ENCODE measurements around the gene KISS1R. TPM values are rescaled to one million over a fixed set of nuclear protein-coding genes. Genes with fewer than 3 reads are reported as not detected.
A peak's percentile ranks its signal among the peaks of the same experiment; 100 is the strongest.

The KISS1R gene
- total RNA-seq, 2 experiments from 2014 or later, result 0.55 to 1.1 TPM

- no peaks in the 10 kb centered on the region for H3K9me3 Mint-ChIP-seq (ENCODE audit: insufficient read depth)
- H3K4me3 Mint-ChIP-seq, result no peak overlapping the region
- ChIA-PET CTCF (interaction anchor here (0.9 kb wide), 1 partner anchor 39 kb away, joined by 3 read pairs; no protein-coding TSS in a partner anchor), POLR2A (interaction anchor here (2.3 kb wide), 1 partner anchor 9 kb away, joined by 7 read pairs; the partner anchor contains the start of genes MED16 and RNU6-9)
- H3K27ac Mint-ChIP-seq, result no peak overlapping the region
- peaks cover 22% of the 10 kb centered on the region for H3K36me3 Mint-ChIP-seq (ENCODE audit: low read depth)
- ATAC-seq, result no peak
- H3K27me3 Mint-ChIP-seq (ENCODE audit: low read depth), result no peaks in the 10 kb centered on the region
- no peak for DNase-seq
- peaks cover 32% of the 10 kb centered on the region for H3K4me1 Mint-ChIP-seq (ENCODE audit: low read depth)
Observed at GRCh38 chr19:902446-903226, 14.5 kb upstream of the KISS1R start.

GRCh38 chr19:903266-903797, 13.8 kb upstream of the KISS1R start:
- H3K9me3 Mint-ChIP-seq (ENCODE audit: insufficient read depth), result no peaks in the 10 kb centered on the region
- DNase-seq, result no peak
- no peak for ATAC-seq
- POLR2A ChIA-PET, result interaction anchor here (2.3 kb wide), 1 partner anchor 10 kb away, joined by 7 read pairs; the partner anchor contains the start of genes MED16 and RNU6-9
- H3K4me3 Mint-ChIP-seq, result no peak overlapping the region
- H3K4me1 Mint-ChIP-seq (ENCODE audit: low read depth), result peaks cover 38% of the 10 kb centered on the region
- peaks cover 22% of the 10 kb centered on the region for H3K36me3 Mint-ChIP-seq (ENCODE audit: low read depth)
- CTCF ChIA-PET, result interaction anchor here (0.6 to 1.1 kb wide), 2 partner anchors 10 to 878 kb away, joined by 3 read pairs; partner anchors contain the start of genes MED16 and RNU6-9
- H3K27ac Mint-ChIP-seq, result no peak overlapping the region
- no peaks in the 10 kb centered on the region for H3K27me3 Mint-ChIP-seq (ENCODE audit: low read depth)

- POLR2A ChIA-PET, result interaction anchor here (0.6 kb wide), 1 partner anchor 63 kb away, joined by 3 read pairs; no protein-coding TSS in a partner anchor
- peaks cover 20% of the 10 kb centered on the region for H3K36me3 Mint-ChIP-seq (ENCODE audit: low read depth)
Observed at GRCh38 chr19:904545-904944, 12.6 kb upstream of the KISS1R start.

GRCh38 chr19:906480-906879, 10.7 kb upstream of the KISS1R start:
- peak; percentile 39 for DNase-seq
- no peak for ATAC-seq
- peaks cover 54% of the 10 kb centered on the region for H3K4me1 Mint-ChIP-seq (ENCODE audit: low read depth)
- no peaks in the 10 kb centered on the region for H3K27me3 Mint-ChIP-seq (ENCODE audit: low read depth)
- H3K9me3 Mint-ChIP-seq (ENCODE audit: insufficient read depth), result no peaks in the 10 kb centered on the region
- POLR2A ChIA-PET, result interaction anchor here (0.8 to 0.9 kb wide), 2 partner anchors 10 to 24 kb away, joined by 3 to 6 read pairs; partner anchors contain the start of gene KISS1R
- H3K36me3 Mint-ChIP-seq (ENCODE audit: low read depth), result peaks cover 16% of the 10 kb centered on the region
- CTCF ChIA-PET, result interaction anchor here (1.1 kb wide), 1 partner anchor 43 kb away, joined by 3 read pairs; no protein-coding TSS in a partner anchor
- H3K27ac Mint-ChIP-seq, result peak overlapping the region; percentile 72
- H3K4me3 Mint-ChIP-seq, result no peak overlapping the region

More at GRCh38 chr19:904545-904944, 12.6 kb upstream of the KISS1R start:
- Mint-ChIP-seq H3K27me3 (ENCODE audit: low read depth) (no peaks in the 10 kb centered on the region), H3K4me1 (ENCODE audit: low read depth) (peaks cover 50% of the 10 kb centered on the region), H3K27ac (no peak overlapping the region), H3K9me3 (ENCODE audit: insufficient read depth) (no peaks in the 10 kb centered on the region), H3K4me3 (no peak overlapping the region)
- no peak for DNase-seq
- no peak for ATAC-seq
- CTCF ChIA-PET, result interaction anchor here (1.1 kb wide), 1 partner anchor 11 kb away, joined by 3 read pairs; the partner anchor contains the start of genes MED16 and RNU6-9

GRCh38 chr19:907183-907853, 9.8 kb upstream of the KISS1R start:
- DNase-seq, result peak; percentile 52

GRCh38 chr19:911197-912033, 5.7 kb upstream of the KISS1R start:
- no peak for ATAC-seq
- H3K27ac Mint-ChIP-seq, result peak overlapping the region; percentile 77
- peak overlapping the region; percentile 69 for H3K4me3 Mint-ChIP-seq
- no peaks in the 10 kb centered on the region for H3K27me3 Mint-ChIP-seq (ENCODE audit: low read depth)
- H3K36me3 Mint-ChIP-seq (ENCODE audit: low read depth), result peaks cover 8% of the 10 kb centered on the region
- POLR2A ChIA-PET, result interaction anchor here (1.4 kb wide), 1 partner anchor 18 kb away, joined by 5 read pairs; the partner anchor contains the start of genes MED16 and RNU6-9
- CTCF ChIA-PET, result interaction anchor here (3.9 kb wide), 1 partner anchor 48 kb away, joined by 36 read pairs; no protein-coding TSS in a partner anchor
- peaks cover 40% of the 10 kb centered on the region for H3K4me1 Mint-ChIP-seq (ENCODE audit: low read depth)
- no peaks in the 10 kb centered on the region for H3K9me3 Mint-ChIP-seq (ENCODE audit: insufficient read depth)
- DNase-seq, result no peak

More at GRCh38 chr19:907183-907853, 9.8 kb upstream of the KISS1R start:
- Mint-ChIP-seq H3K4me3 (no peak overlapping the region), H3K27ac (peak overlapping the region; percentile 72), H3K27me3 (ENCODE audit: low read depth) (no peaks in the 10 kb centered on the region), H3K4me1 (ENCODE audit: low read depth) (peaks cover 54% of the 10 kb centered on the region), H3K36me3 (ENCODE audit: low read depth) (peaks cover 14% of the 10 kb centered on the region), H3K9me3 (ENCODE audit: insufficient read depth) (no peaks in the 10 kb centered on the region)
- POLR2A ChIA-PET, result interaction anchor here (0.8 to 2.9 kb wide), 3 partner anchors 9 to 24 kb away, joined by 3 to 36 read pairs (median 6); partner anchors contain the start of genes KISS1R, MED16 and RNU6-9
- CTCF ChIA-PET, result interaction anchor here (1.4 to 3.9 kb wide), 3 partner anchors 11 to 44 kb away, joined by 4 to 36 read pairs (median 8); partner anchors contain the start of genes MED16 and RNU6-9
- no peak for ATAC-seq

- Mint-ChIP-seq H3K27ac (peak overlapping the region; percentile 88), H3K27me3 (ENCODE audit: low read depth) (peaks cover under 1% of the 10 kb centered on the region), H3K9me3 (ENCODE audit: insufficient read depth) (no peaks in the 10 kb centered on the region), H3K4me3 (peak overlapping the region; percentile 75), H3K4me1 (ENCODE audit: low read depth) (peaks cover 31% of the 10 kb centered on the region), H3K36me3 (ENCODE audit: low read depth) (peaks cover 7% of the 10 kb centered on the region)
- ChIA-PET POLR2A (no interaction called here), CTCF (no interaction called here)
- DNase-seq (peak; percentile 48), ATAC-seq (no peak)
Observed at GRCh38 chr19:912181-913079, 4.7 kb upstream of the KISS1R start.

GRCh38 chr19:913080-913748, 3.9 kb upstream of the KISS1R start, which contains the start of gene R3HDM4:
R3HDM4 (minus strand) TSS chr19:913219; CDS start chr19:913157, 62 bp downstream.
- Mint-ChIP-seq H3K9me3 (ENCODE audit: insufficient read depth) (no peaks in the 10 kb centered on the region), H3K4me3 (peak within 1 kb of the TSS; percentile 75), H3K36me3 (ENCODE audit: low read depth) (peaks cover 5% of the 10 kb centered on the region), H3K4me1 (ENCODE audit: low read depth) (peaks cover 26% of the 10 kb centered on the region), H3K27ac (peak within 1 kb of the TSS; percentile 88), H3K27me3 (ENCODE audit: low read depth) (peaks cover 2% of the 10 kb centered on the region)
- ChIA-PET CTCF (interaction anchor here (1.4 kb wide), 1 partner anchor 50 kb away, joined by 5 read pairs; no protein-coding TSS in a partner anchor), POLR2A (interaction anchor here (0.7 to 1.0 kb wide), 2 partner anchors 20 to 1440 kb away, joined by 3 read pairs; partner anchors contain the start of genes MED16 and RNU6-9)
- ATAC-seq (peak; percentile 66), DNase-seq (peak; percentile 84)

- DNase-seq, result no peak
- no peak for ATAC-seq
- H3K27ac Mint-ChIP-seq, result no peak overlapping the region
- no peaks in the 10 kb centered on the region for H3K9me3 Mint-ChIP-seq (ENCODE audit: insufficient read depth)
- H3K4me3 Mint-ChIP-seq, result no peak overlapping the region
- peaks cover 6% of the 10 kb centered on the region for H3K27me3 Mint-ChIP-seq (ENCODE audit: low read depth)
- no peaks in the 10 kb centered on the region for H3K36me3 Mint-ChIP-seq (ENCODE audit: low read depth)
- H3K4me1 Mint-ChIP-seq (ENCODE audit: low read depth), result peaks cover 17% of the 10 kb centered on the region
- ChIA-PET CTCF (interaction anchor here (1.4 to 1.9 kb wide), 2 partner anchors 53 to 61 kb away, joined by 4 to 12 read pairs; no protein-coding TSS in a partner anchor), POLR2A (interaction anchor here (1.0 kb wide), 1 partner anchor 10 kb away, joined by 3 read pairs; no protein-coding TSS in a partner anchor)
Observed at GRCh38 chr19:916645-917322, 349 bp upstream of the KISS1R start.

All from activated CD8-positive, alpha-beta T cell treated with anti-CD3 and anti-CD28 coated beads, Interleukin-2, amount 10 ng/mL, durations not matched to agents 7 days and 5 days (primary cell).